Endothelial cell of umbilical vein (primary cell): Measurements from ENCODE around the gene INHBB. TPM values are rescaled to one million over a fixed set of nuclear protein-coding genes. Genes with fewer than 3 reads are reported as not detected.

Experiments used
- BruUV-seq: library from RNA; stranded (reverse); fragments of 400-500 nt; replicated peaks from 2 replicates; lab custom pipeline; 2021; lab: Mats Ljungman, UMichigan
- CTCF ChIA-PET: fragments of 300-600, 350-600 bp; sonication (Branson Sonifier 250); formaldehyde crosslinking; loops from one replicate; lab custom pipeline; 2021; ENCODE audit warnings: antibody characterized with exemption, inconsistent platforms; lab: Charles Lee
- POLR2A ChIA-PET: fragments of 300-600, 350-600 bp; sonication (Branson Sonifier 250); formaldehyde crosslinking; loops from one replicate; lab custom pipeline; 2021; ENCODE audit warnings: antibody characterized with exemption, inconsistent platforms; lab: Charles Lee
- DNase-seq: peaks from one replicate; pipeline ENCODE4 v3.0.0-alpha.2; 2011; ENCODE audit warnings: low read depth, low spot score
- FAIRE-seq: peaks from 2 replicates; lab custom pipeline; 2011; peaks lifted over from hg19 to GRCh38; lab: Jason Lieb, UNC
- H2AFZ ChIP-seq: 2 replicates; pipeline ENCODE4 v1.6.0; 2012; ENCODE audit warnings: low read depth, low read length, control low read depth, inconsistent platforms
- H3K27ac ChIP-seq: 2 replicates; pipeline ENCODE4 v1.5.1; 2011; ENCODE audit warnings: low read depth, mild to moderate bottlenecking, control low read depth, low read length, moderate library complexity; ENCODE audit not compliant: insufficient read depth
- H3K27me3 ChIP-seq, 2 experiments: 2 replicates each; pipeline versions ENCODE4 v1.6.0 to v1.6.1; 2011; ENCODE audit warnings: low read length in 2 of 2, mixed read lengths in 1 of 2; ENCODE audit not compliant: control insufficient read depth in 2 of 2, insufficient read depth in 2 of 2
- H3K36me3 ChIP-seq, 2 experiments: 2 replicates in 1 of 2; 3 replicates in 1 of 2; pipeline ENCODE4 v1.5.1; 2011; ENCODE audit warnings: low read length in 2 of 2, mild to moderate bottlenecking in 1 of 2, moderate library complexity in 1 of 2; ENCODE audit not compliant: control insufficient read depth in 2 of 2, insufficient read depth in 2 of 2; ENCODE audit errors: extremely low read depth in 1 of 2
- H3K4me1 ChIP-seq: 3 replicates; pipeline ENCODE4 v1.5.1; 2011; ENCODE audit warnings: mild to moderate bottlenecking, low read length; ENCODE audit not compliant: control insufficient read depth, insufficient read depth; ENCODE audit errors: extremely low read depth
- H3K4me2 ChIP-seq: 2 replicates; pipeline ENCODE4 v1.6.1; 2011; ENCODE audit warnings: low read length, control low read depth, mixed read lengths; ENCODE audit not compliant: insufficient read depth
- H3K4me3 ChIP-seq, 3 experiments: fragments of 200-600 bp in 1 of 3; sonication (generic), shearing (Covaris generic) in 1 of 3; replicated peaks in 1 of 3; 2 replicates each; pipeline ENCODE4 v1.5.1; 2011 to 2016; ENCODE audit warnings: control low read depth in 3 of 3, low read length in 3 of 3, mild to moderate bottlenecking in 2 of 3, inconsistent platforms in 1 of 3, low read depth in 1 of 3, moderate library complexity in 1 of 3; ENCODE audit not compliant: insufficient read depth in 1 of 3
- H3K79me2 ChIP-seq: 2 replicates; pipeline ENCODE4 v1.6.0; 2012; ENCODE audit warnings: low read length, inconsistent platforms; ENCODE audit not compliant: control insufficient read depth, insufficient read depth
- H3K9ac ChIP-seq: replicated peaks from 2 replicates; pipeline ENCODE3; 2011; ENCODE audit warnings: low read length, control low read depth; ENCODE audit not compliant: insufficient read depth; ENCODE audit errors: extremely low read depth
- H3K9me1 ChIP-seq: replicated peaks from 3 replicates; pipeline ENCODE4 v1.6.0; 2011; ENCODE audit warnings: mild to moderate bottlenecking, low read length; ENCODE audit not compliant: control insufficient read depth, insufficient read depth; ENCODE audit errors: extremely low read depth
- H3K9me3 ChIP-seq: replicated peaks from 2 replicates; pipeline ENCODE4 v1.5.1; 2012; ENCODE audit warnings: low read length, inconsistent platforms; ENCODE audit not compliant: control insufficient read depth, insufficient read depth
- H4K20me1 ChIP-seq: replicated peaks from 2 replicates; pipeline ENCODE3; 2011; ENCODE audit warnings: mild to moderate bottlenecking, low read length; ENCODE audit not compliant: control insufficient read depth, insufficient read depth; ENCODE audit errors: extremely low read depth
- CTCF ChIP-seq, 2 donors: IDR thresholded peaks; 1 replicate in 1 of 2; 2 replicates in 1 of 2; pipeline ENCODE4 v1.5.1; 2011; ENCODE audit warnings: low read length in 2 of 2, mild to moderate bottlenecking in 2 of 2, moderate library complexity in 2 of 2, control low read depth in 1 of 2, inconsistent platforms in 1 of 2, low read depth in 1 of 2; ENCODE audit not compliant: insufficient read depth in 1 of 2; ENCODE audit errors: extremely low read depth in 1 of 2
- EZH2 ChIP-seq: IDR thresholded peaks from 2 replicates; pipeline ENCODE4 v1.6.1; 2012; ENCODE audit warnings: borderline replicate concordance, low read depth, mild to moderate bottlenecking, moderate library complexity, low read length, inconsistent platforms; ENCODE audit not compliant: severe bottlenecking
- FOS ChIP-seq: IDR thresholded peaks from 2 replicates; pipeline ENCODE4 v1.6.1; 2011; ENCODE audit warnings: mild to moderate bottlenecking, low read length, moderate library complexity, borderline replicate concordance; ENCODE audit not compliant: insufficient read depth
- GATA2 ChIP-seq: IDR thresholded peaks from 2 replicates; pipeline ENCODE4 v1.7.0; 2011; ENCODE audit warnings: low read depth, mild to moderate bottlenecking, moderate library complexity, mixed read lengths, low read length; ENCODE audit not compliant: insufficient read length, insufficient read depth
- JUN ChIP-seq: IDR thresholded peaks from 2 replicates; pipeline ENCODE4 v1.6.1; 2011; ENCODE audit warnings: borderline replicate concordance, low read depth; ENCODE audit not compliant: insufficient read length, insufficient read depth
- MAX ChIP-seq: IDR thresholded peaks from 2 replicates; pipeline ENCODE4 v1.6.1; 2011; ENCODE audit not compliant: insufficient read depth, insufficient read length
- MYC ChIP-seq: IDR thresholded peaks from one replicate; pipeline ENCODE4 v1.6.1; 2011; ENCODE audit warnings: mild to moderate bottlenecking, low read depth, low read length
- POLR2A ChIP-seq: IDR thresholded peaks from 2 replicates; pipeline ENCODE4 v1.6.1; 2012; ENCODE audit warnings: low read depth, mild to moderate bottlenecking, control low read depth, low read length
- POLR2AphosphoS5 ChIP-seq: IDR thresholded peaks from 2 replicates; pipeline ENCODE4 v1.6.1; 2012; ENCODE audit warnings: low read depth, mild to moderate bottlenecking, control low read depth, low read length, moderate library complexity; ENCODE audit not compliant: insufficient read depth
- dilution Hi-C: fragments of 300-500 bp; cut with MboI; formaldehyde crosslinking; loops from one replicate; pipeline ENCODE4 v1.15.0; 2019; ENCODE audit warnings: low sequenced_read_pairs; ENCODE audit not compliant: extremely low pct_ligation_motif_present
- intact Hi-C: fragments of 100-400 bp; cut with micrococcal nuclease; formaldehyde crosslinking; loops from one replicate; pipeline ENCODE4 v1.10.0; 2022
- polyA plus RNA-seq, 4 experiments: library from polyadenylated mRNA; depleted of rRNA in 3 of 4; stranded (reverse) in 3 of 4; unstranded in 1 of 4; fragments of >200 nt; gene quantifications; 2 replicates each; pipeline versions ENCODE4 v1.2.1 to v1.2.3, GENCODE V29; 2011 to 2012; ENCODE audit warnings: missing spikeins in 1 of 4
- total RNA-seq: library from RNA; stranded (reverse); gene quantifications from 2 replicates; pipeline ENCODE4 v1.2.3, GENCODE V29; 2021

INHBB gene
- total and polyA plus RNA-seq, 2 donors (not counting 3 experiments of a cell fraction or from before 2014, with no cell fraction given): 0.11 to 1.8 TPM

- dilution Hi-C loops: no loop called here
- CTCF ChIA-PET: interaction anchor here (1.2 kb wide), 1 partner anchor 10 kb away, joined by 7 read pairs; no protein-coding TSS in a partner anchor
These were observed 22.7 kb upstream of the INHBB start for GRCh38 chr2:120323214-120323613.

More at GRCh38 chr2:120323214-120323613, 22.7 kb upstream of the INHBB start:
- Histone ChIP-seq H3K4me3 (no peak overlapping the region), H4K20me1 (no peaks in the 10 kb centered on the region), H3K27ac (no peak overlapping the region), H2AFZ (no peak overlapping the region), H3K36me3 (no peaks in the 10 kb centered on the region), H3K9me3 (no peaks in the 10 kb centered on the region), H3K4me1 (peaks cover 6% of the 10 kb centered on the region), H3K4me2 (no peak overlapping the region), H3K9me1 (no peaks in the 10 kb centered on the region), H3K9ac (no peak overlapping the region), H3K27me3 (peaks cover 6 to 11% of the 10 kb centered on the region in 2 experiments), H3K79me2 (no peaks in the 10 kb centered on the region)
- no TSS peak for BruUV-seq
- no peak for FAIRE-seq
- no peak for DNase-seq
- TF ChIP-seq POLR2AphosphoS5 (no peak), JUN (no peak), GATA2 (no peak), MAX (no peak), CTCF (IDR thresholded peaks at IDR 0.05; ENCODE audit: extremely low read depth in 1 of 2, insufficient read depth in 1 of 2, low read depth in 1 of 2, low read length in 2 of 2) (no peak), MYC (no peak), FOS (no peak), EZH2 (no peak), POLR2A (no peak)
- POLR2A ChIA-PET: no interaction called here
- intact Hi-C loops: no loop called here
